DND-41 (cell line): ENCODE measurements around the gene BCL2L13.

Source experiments
- EZH2 ChIP-seq: IDR thresholded peaks from 3 replicates; pipeline ENCODE4 v1.6.1; 2012; ENCODE audit warnings: borderline replicate concordance, low read depth, mild to moderate bottlenecking, moderate library complexity, low read length, inconsistent platforms; ENCODE audit not compliant: severe bottlenecking
- TF ChIP-seq, protein P1 (sequence below): IDR thresholded peaks from 2 replicates; pipeline ENCODE4 v1.5.1; 2012; ENCODE audit warnings: borderline replicate concordance, low read length, moderate library complexity, mild to moderate bottlenecking; ENCODE audit not compliant: poor library complexity, severe bottlenecking; ENCODE audit errors: extremely low read depth

DNA sequence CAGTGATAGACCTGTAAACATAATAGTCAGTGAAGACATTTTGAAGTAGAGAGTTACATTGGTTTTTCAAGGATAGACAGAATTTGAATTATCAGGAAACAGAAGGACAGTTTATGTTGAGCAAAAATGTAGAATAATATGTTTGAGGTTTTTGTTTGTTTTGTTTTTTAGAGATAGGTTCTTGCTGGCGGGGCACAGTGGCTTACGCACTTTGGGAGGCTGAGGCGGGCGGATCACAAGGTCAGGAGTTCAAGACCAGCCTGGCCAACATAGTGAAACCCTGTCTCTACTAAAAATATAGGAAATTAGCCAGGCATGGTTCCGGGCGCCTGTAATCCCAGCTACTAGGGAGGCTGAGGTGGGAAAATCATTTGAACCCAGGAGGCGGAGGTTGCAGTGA, 35.6 kb downstream of the BCL2L13 start:
- TF ChIP-seq, protein P1, sequence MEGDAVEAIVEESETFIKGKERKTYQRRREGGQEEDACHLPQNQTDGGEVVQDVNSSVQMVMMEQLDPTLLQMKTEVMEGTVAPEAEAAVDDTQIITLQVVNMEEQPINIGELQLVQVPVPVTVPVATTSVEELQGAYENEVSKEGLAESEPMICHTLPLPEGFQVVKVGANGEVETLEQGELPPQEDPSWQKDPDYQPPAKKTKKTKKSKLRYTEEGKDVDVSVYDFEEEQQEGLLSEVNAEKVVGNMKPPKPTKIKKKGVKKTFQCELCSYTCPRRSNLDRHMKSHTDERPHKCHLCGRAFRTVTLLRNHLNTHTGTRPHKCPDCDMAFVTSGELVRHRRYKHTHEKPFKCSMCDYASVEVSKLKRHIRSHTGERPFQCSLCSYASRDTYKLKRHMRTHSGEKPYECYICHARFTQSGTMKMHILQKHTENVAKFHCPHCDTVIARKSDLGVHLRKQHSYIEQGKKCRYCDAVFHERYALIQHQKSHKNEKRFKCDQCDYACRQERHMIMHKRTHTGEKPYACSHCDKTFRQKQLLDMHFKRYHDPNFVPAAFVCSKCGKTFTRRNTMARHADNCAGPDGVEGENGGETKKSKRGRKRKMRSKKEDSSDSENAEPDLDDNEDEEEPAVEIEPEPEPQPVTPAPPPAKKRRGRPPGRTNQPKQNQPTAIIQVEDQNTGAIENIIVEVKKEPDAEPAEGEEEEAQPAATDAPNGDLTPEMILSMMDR, result no peak
- no peak for TF ChIP-seq EZH2
